ENCODE measurements around the gene FARP2. TPM values are rescaled to one million over a fixed set of nuclear protein-coding genes. Genes with fewer than 3 reads are reported as not detected.
A peak's percentile ranks its signal among the peaks of the same experiment; 100 is the strongest.
"Not testable (repeated sequence)": the region's sequence is repeated elsewhere in the genome, so short reads cannot be mapped to it uniquely, and the experiment has no call there.

FARP2 gene
- total RNA-seq, 1 experiment from 2014 or later, result 35.6 TPM

GRCh38 chr2:241352227-241352626 is 3.9 kb upstream of the FARP2 start:
- H3K36me3 ChIP-seq, result peaks cover 73% of the 10 kb centered on the region
- no peak for DNase-seq
- no peak overlapping the region for H3K4me3 ChIP-seq
- no peaks in the 10 kb centered on the region for H3K27me3 ChIP-seq
- no peaks in the 10 kb centered on the region for H3K9me3 ChIP-seq

- 0 out of 2 replicates have a peak overlapping the region, but pooled peaks have one; percentile 12 for H3K4me3 ChIP-seq
- no peaks in the 10 kb centered on the region for H3K9me3 ChIP-seq
- DNase-seq, result peak; percentile 92
- H3K36me3 ChIP-seq, result peaks cover 48% of the 10 kb centered on the region
- no peaks in the 10 kb centered on the region for H3K27me3 ChIP-seq
These were observed 1.1 kb upstream of the FARP2 start for GRCh38 chr2:241354668-241355658.

- Histone ChIP-seq H3K36me3 (peaks cover 29% of the 10 kb centered on the region), H3K27me3 (no peaks in the 10 kb centered on the region), H3K9me3 (no peaks in the 10 kb centered on the region), H3K4me3 (peak overlapping the region; percentile 90)
- DNase-seq, result no peak
These were observed 781 bp downstream of the FARP2 start for GRCh38 chr2:241356871-241357260.

GRCh38 chr2:241357531-241357930 is 1.4 kb downstream of the FARP2 start:
- H3K4me3 ChIP-seq, result peak overlapping the region; percentile 90

GRCh38 chr2:241358470-241358869 is 2.4 kb downstream of the FARP2 start:
- Histone ChIP-seq H3K4me3 (no peak overlapping the region), H3K27me3 (no peaks in the 10 kb centered on the region), H3K9me3 (no peaks in the 10 kb centered on the region), H3K36me3 (peaks cover 16% of the 10 kb centered on the region)
- DNase-seq, result no peak

More at GRCh38 chr2:241357531-241357930, 1.4 kb downstream of the FARP2 start:
- Histone ChIP-seq H3K36me3 (peaks cover 23% of the 10 kb centered on the region), H3K9me3 (no peaks in the 10 kb centered on the region), H3K27me3 (no peaks in the 10 kb centered on the region)
- no peak for DNase-seq

- DNase-seq, result no peak
- H3K27me3 ChIP-seq, result no peaks in the 10 kb centered on the region
- H3K36me3 ChIP-seq, result peaks cover 7% of the 10 kb centered on the region
- no peaks in the 10 kb centered on the region for H3K9me3 ChIP-seq
- no peak overlapping the region for H3K4me3 ChIP-seq
These were observed 3.5 kb downstream of the FARP2 start for GRCh38 chr2:241359481-241360045.

- no peak overlapping the region for H3K4me3 ChIP-seq
- no peaks in the 10 kb centered on the region; the same call in 1 of the 2 replicates for H3K36me3 ChIP-seq
These were observed 7.3 kb downstream of the FARP2 start for GRCh38 chr2:241363426-241363825.

GRCh38 chr2:241364781-241365180 is 8.7 kb downstream of the FARP2 start:
- H3K36me3 ChIP-seq, result no peaks in the 10 kb centered on the region; the same call in 1 of the 2 replicates
- no peaks in the 10 kb centered on the region for H3K9me3 ChIP-seq
- DNase-seq, result no peak
- no peak overlapping the region for H3K4me3 ChIP-seq
- H3K27me3 ChIP-seq, result no peaks in the 10 kb centered on the region

More at GRCh38 chr2:241363426-241363825, 7.3 kb downstream of the FARP2 start:
- H3K27me3 ChIP-seq, result no peaks in the 10 kb centered on the region
- H3K9me3 ChIP-seq, result no peaks in the 10 kb centered on the region
- no peak for DNase-seq

- Histone ChIP-seq H3K4me3 (no peak overlapping the region), H3K27me3 (no peaks in the 10 kb centered on the region), H3K36me3 (no peaks in the 10 kb centered on the region; the same call in none of the 2 replicates), H3K9me3 (no peaks in the 10 kb centered on the region)
- DNase-seq, result no peak
These were observed 10.6 kb downstream of the FARP2 start for GRCh38 chr2:241366678-241367077.

- Histone ChIP-seq H3K9me3 (no peaks in the 10 kb centered on the region), H3K27me3 (no peaks in the 10 kb centered on the region), H3K4me3 (no peak overlapping the region), H3K36me3 (no peaks in the 10 kb centered on the region; the same call in none of the 2 replicates)
- DNase-seq, result no peak
These were observed 12.6 kb downstream of the FARP2 start for GRCh38 chr2:241368643-241369042.

- H3K27me3 ChIP-seq, result no peaks in the 10 kb centered on the region
- H3K36me3 ChIP-seq, result peaks cover 13% of the 10 kb centered on the region
- H3K9me3 ChIP-seq, result no peaks in the 10 kb centered on the region
- no peak overlapping the region for H3K4me3 ChIP-seq
- DNase-seq, result no peak
These were observed 16.4 kb downstream of the FARP2 start for GRCh38 chr2:241372361-241372992.

- H3K27me3 ChIP-seq, result no peaks in the 10 kb centered on the region
- H3K4me3 ChIP-seq, result no peak overlapping the region
- H3K9me3 ChIP-seq, result no peaks in the 10 kb centered on the region
- no peak for DNase-seq
- H3K36me3 ChIP-seq, result peaks cover 13% of the 10 kb centered on the region
These were observed 17.4 kb downstream of the FARP2 start for GRCh38 chr2:241373446-241373845.

- not testable (repeated sequence) for H3K27me3 ChIP-seq, H3K4me3 ChIP-seq, H3K9me3 ChIP-seq, DNase-seq
- H3K36me3 ChIP-seq, result peaks cover 13% of the 10 kb centered on the region
These were observed 17.8 kb downstream of the FARP2 start for GRCh38 chr2:241373906-241374305.

GRCh38 chr2:241375300-241375699 is 19.2 kb downstream of the FARP2 start:
- Histone ChIP-seq H3K27me3 (no peaks in the 10 kb centered on the region), H3K9me3 (no peaks in the 10 kb centered on the region), H3K4me3 (no peak overlapping the region), H3K36me3 (peaks cover 13% of the 10 kb centered on the region)
- DNase-seq, result no peak

GRCh38 chr2:241376808-241377207 is 20.7 kb downstream of the FARP2 start:
- peaks cover 13% of the 10 kb centered on the region for H3K36me3 ChIP-seq
- no peak for DNase-seq
- H3K9me3 ChIP-seq, result no peaks in the 10 kb centered on the region
- H3K27me3 ChIP-seq, result no peaks in the 10 kb centered on the region
- no peak overlapping the region for H3K4me3 ChIP-seq

GRCh38 chr2:241378816-241379215 is 22.7 kb downstream of the FARP2 start:
- DNase-seq, result no peak
- H3K9me3 ChIP-seq, result no peaks in the 10 kb centered on the region
- no peak overlapping the region for H3K4me3 ChIP-seq
- no peaks in the 10 kb centered on the region for H3K27me3 ChIP-seq
- peaks cover 21% of the 10 kb centered on the region for H3K36me3 ChIP-seq
